SU-DHL-6 (cell line): ENCODE results near the gene STXBP5.

Source experiments
- H2AFZ ChIP-seq: fragments of 200-600 bp; sonication (generic); 2 replicates; pipeline ENCODE4 v1.6.1; 2014; ENCODE audit warnings: low read depth, mild to moderate bottlenecking, moderate library complexity, mixed read lengths, antibody characterized with exemption, low read length; ENCODE audit not compliant: severe bottlenecking
- H3F3A ChIP-seq: fragments of 200-600 bp; shearing (Covaris generic); 2 replicates; pipeline ENCODE4 v1.6.0; 2016; ENCODE audit warnings: antibody characterized with exemption, mild to moderate bottlenecking; ENCODE audit not compliant: insufficient read depth
- H3K27ac ChIP-seq: fragments of 200-600 bp; sonication (generic); 2 replicates; pipeline ENCODE4 v1.5.1; 2016; ENCODE audit warnings: low read depth, mild to moderate bottlenecking, low read length, moderate library complexity, mixed read lengths
- H3K27me3 ChIP-seq: fragments of 200-600 bp; sonication (generic), shearing (Covaris generic); 2 replicates; pipeline ENCODE4 v1.6.0; 2014; ENCODE audit warnings: mild to moderate bottlenecking, low read length
- H3K36me3 ChIP-seq: fragments of 200-600 bp; sonication (generic); 2 replicates; pipeline ENCODE4 v1.6.1; 2014; ENCODE audit warnings: mild to moderate bottlenecking, low read length, mixed read lengths
- H3K4me2 ChIP-seq: fragments of 300-600, 200-600 bp; shearing (Covaris generic), sonication (generic); 2 replicates; pipeline ENCODE4 v1.6.0; 2014; ENCODE audit warnings: low read length, low read depth, mild to moderate bottlenecking; ENCODE audit not compliant: poor library complexity, severe bottlenecking
- H3K4me3 ChIP-seq: fragments of 200-600 bp; sonication (generic); 2 replicates; pipeline ENCODE4 v1.5.1; 2014; ENCODE audit warnings: antibody characterized with exemption, low read length, mild to moderate bottlenecking, mixed read lengths; ENCODE audit not compliant: insufficient read depth, poor library complexity, severe bottlenecking
- H3K79me2 ChIP-seq: fragments of 200-600 bp; sonication (generic); 2 replicates; pipeline ENCODE4 v1.6.1; 2014; ENCODE audit warnings: mild to moderate bottlenecking, low read length, moderate library complexity; ENCODE audit not compliant: insufficient read depth
- H3K9ac ChIP-seq: fragments of 200-600 bp; sonication (generic); 2 replicates; pipeline ENCODE4 v1.7.0; 2014; ENCODE audit warnings: mild to moderate bottlenecking, low read length
- H3K9me2 ChIP-seq: fragments of 200-600 bp; sonication (generic); replicated peaks from 2 replicates; pipeline ENCODE4 v1.6.1; 2014; ENCODE audit warnings: low read length; ENCODE audit not compliant: insufficient read depth
- H3K9me3 ChIP-seq: fragments of 200-600 bp; sonication (generic); 2 replicates; pipeline ENCODE4 v1.6.1; 2014; ENCODE audit warnings: low read length, mixed read lengths; ENCODE audit not compliant: insufficient read depth
- H4K20me1 ChIP-seq: fragments of 200-600 bp; sonication (generic); 2 replicates; pipeline ENCODE4 v1.6.1; 2014; ENCODE audit warnings: low read depth, mild to moderate bottlenecking, antibody characterized with exemption, low read length, moderate library complexity, mixed read lengths
- EZH2phosphoT487 ChIP-seq: fragments of 200-600 bp; sonication (generic), shearing (Covaris generic); conservative IDR thresholded peaks from 2 replicates; pipeline ENCODE4 v1.6.1; 2018; ENCODE audit warnings: mild to moderate bottlenecking, antibody characterized with exemption, low read length, moderate library complexity, mixed read lengths
- TF ChIP-seq, protein P1 (sequence below): fragments of 200-600 bp; sonication (generic); IDR thresholded peaks from one replicate; pipeline ENCODE4 v1.5.1; 2017; ENCODE audit warnings: antibody characterized with exemption, mild to moderate bottlenecking, low read length, moderate library complexity; ENCODE audit not compliant: insufficient read depth, poor library complexity, severe bottlenecking

The STXBP5 gene

DNA sequence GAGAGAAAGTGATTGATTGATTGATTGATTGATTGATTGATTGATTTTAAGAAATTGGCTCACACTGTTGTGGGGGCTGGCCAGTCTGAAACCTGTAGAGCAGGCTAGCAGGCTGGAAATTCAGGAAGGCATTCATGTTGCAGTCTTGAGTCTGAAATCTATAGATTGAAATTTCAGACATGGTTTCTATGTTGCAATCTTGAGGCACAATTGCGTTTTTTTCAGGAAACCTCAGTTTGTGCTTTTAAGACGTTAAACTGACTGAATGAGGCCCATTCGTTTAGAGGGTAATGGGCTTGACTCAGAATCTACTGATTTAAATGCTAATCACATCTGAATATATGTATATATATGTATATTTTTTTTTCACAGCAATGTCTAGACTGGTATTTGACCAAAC lies 106.3 kb downstream of the STXBP5 start:
- H3K9ac ChIP-seq: no peak overlapping the region
- no peak overlapping the region for H3K27ac ChIP-seq
- no peak for TF ChIP-seq EZH2phosphoT487
- peaks cover 10% of the 10 kb centered on the region; the same call in 1 of the 2 replicates for H3K36me3 ChIP-seq
- H2AFZ ChIP-seq: no peak overlapping the region
- H3K4me2 ChIP-seq: no peak overlapping the region
- no peak overlapping the region for H3K4me3 ChIP-seq
- H4K20me1 ChIP-seq: no peaks in the 10 kb centered on the region
- H3K9me2 ChIP-seq: no peaks in the 10 kb centered on the region
- no peaks in the 10 kb centered on the region for H3K27me3 ChIP-seq
- H3K79me2 ChIP-seq: no peaks in the 10 kb centered on the region
- H3K9me3 ChIP-seq: no peaks in the 10 kb centered on the region
- peaks cover 3% of the 10 kb centered on the region; the same call in 1 of the 2 replicates for H3F3A ChIP-seq

DNA sequence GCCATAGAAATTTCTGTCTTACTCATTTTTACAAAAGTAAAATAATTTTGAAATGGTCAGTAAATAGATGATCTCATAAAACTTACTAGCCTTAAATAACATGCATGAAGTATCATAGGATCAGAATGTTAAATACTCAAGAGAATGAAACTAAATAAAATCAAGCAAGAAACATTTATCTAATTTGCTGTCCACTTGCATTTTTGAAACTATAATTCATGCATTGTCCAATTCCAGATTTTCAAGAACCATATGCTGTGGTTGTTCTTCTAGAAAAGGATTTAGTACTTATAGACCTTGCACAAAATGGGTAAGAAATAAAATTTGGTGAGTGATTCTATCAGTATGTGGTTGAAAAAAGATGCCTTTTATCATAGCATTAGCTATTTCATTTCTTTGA lies 107.0 kb downstream of the STXBP5 start:
- no peaks in the 10 kb centered on the region for H3K9me2 ChIP-seq
- peaks cover 15% of the 10 kb centered on the region; the same call in 1 of the 2 replicates for H3K36me3 ChIP-seq
- H3K27me3 ChIP-seq: no peaks in the 10 kb centered on the region
- no peak overlapping the region for H3K4me3 ChIP-seq
- no peak overlapping the region for H3K27ac ChIP-seq
- H3F3A ChIP-seq: peaks cover 3% of the 10 kb centered on the region; the same call in 1 of the 2 replicates
- TF ChIP-seq EZH2phosphoT487: no peak
- TF ChIP-seq, protein P1, sequence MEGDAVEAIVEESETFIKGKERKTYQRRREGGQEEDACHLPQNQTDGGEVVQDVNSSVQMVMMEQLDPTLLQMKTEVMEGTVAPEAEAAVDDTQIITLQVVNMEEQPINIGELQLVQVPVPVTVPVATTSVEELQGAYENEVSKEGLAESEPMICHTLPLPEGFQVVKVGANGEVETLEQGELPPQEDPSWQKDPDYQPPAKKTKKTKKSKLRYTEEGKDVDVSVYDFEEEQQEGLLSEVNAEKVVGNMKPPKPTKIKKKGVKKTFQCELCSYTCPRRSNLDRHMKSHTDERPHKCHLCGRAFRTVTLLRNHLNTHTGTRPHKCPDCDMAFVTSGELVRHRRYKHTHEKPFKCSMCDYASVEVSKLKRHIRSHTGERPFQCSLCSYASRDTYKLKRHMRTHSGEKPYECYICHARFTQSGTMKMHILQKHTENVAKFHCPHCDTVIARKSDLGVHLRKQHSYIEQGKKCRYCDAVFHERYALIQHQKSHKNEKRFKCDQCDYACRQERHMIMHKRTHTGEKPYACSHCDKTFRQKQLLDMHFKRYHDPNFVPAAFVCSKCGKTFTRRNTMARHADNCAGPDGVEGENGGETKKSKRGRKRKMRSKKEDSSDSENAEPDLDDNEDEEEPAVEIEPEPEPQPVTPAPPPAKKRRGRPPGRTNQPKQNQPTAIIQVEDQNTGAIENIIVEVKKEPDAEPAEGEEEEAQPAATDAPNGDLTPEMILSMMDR: no peak
- H3K4me2 ChIP-seq: no peak overlapping the region
- H3K9me3 ChIP-seq: no peaks in the 10 kb centered on the region
- H4K20me1 ChIP-seq: no peaks in the 10 kb centered on the region
- no peak overlapping the region for H2AFZ ChIP-seq
- no peaks in the 10 kb centered on the region for H3K79me2 ChIP-seq
- H3K9ac ChIP-seq: no peak overlapping the region

DNA sequence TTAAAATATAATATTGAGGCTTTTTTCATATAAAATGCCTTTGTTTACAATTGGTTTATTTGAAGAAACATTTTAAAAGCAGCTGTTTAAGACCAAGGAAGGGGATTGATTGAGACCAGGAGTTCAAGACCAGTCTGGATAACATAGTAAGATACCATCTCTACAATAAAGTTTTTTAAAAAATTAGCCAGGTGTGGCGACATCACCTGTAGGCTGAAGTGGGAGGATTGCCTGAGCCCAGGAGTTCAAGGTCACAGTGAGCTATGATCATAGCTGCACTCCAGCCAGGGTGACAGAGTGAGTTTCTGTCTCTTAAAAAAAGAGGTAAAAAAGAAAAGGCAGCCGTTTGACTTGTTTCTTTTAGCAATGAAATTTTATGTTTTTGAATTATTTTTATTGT lies 117.0 kb downstream of the STXBP5 start:
- Histone ChIP-seq H3K9me2 (no peaks in the 10 kb centered on the region), H3K9me3 (no peaks in the 10 kb centered on the region), H3K27ac (no peak overlapping the region; the same call in 1 of the 2 replicates), H3K4me2 (peak overlapping the region; percentile 80), H3K36me3 (peaks cover 10% of the 10 kb centered on the region; the same call in 1 of the 2 replicates), H3K9ac (no peak overlapping the region), H3F3A (no peaks in the 10 kb centered on the region), H3K27me3 (no peaks in the 10 kb centered on the region), H3K4me3 (peak overlapping the region; percentile 45), H2AFZ (no peak overlapping the region), H4K20me1 (no peaks in the 10 kb centered on the region), H3K79me2 (no peaks in the 10 kb centered on the region)
- TF ChIP-seq, protein P1: no peak

DNA sequence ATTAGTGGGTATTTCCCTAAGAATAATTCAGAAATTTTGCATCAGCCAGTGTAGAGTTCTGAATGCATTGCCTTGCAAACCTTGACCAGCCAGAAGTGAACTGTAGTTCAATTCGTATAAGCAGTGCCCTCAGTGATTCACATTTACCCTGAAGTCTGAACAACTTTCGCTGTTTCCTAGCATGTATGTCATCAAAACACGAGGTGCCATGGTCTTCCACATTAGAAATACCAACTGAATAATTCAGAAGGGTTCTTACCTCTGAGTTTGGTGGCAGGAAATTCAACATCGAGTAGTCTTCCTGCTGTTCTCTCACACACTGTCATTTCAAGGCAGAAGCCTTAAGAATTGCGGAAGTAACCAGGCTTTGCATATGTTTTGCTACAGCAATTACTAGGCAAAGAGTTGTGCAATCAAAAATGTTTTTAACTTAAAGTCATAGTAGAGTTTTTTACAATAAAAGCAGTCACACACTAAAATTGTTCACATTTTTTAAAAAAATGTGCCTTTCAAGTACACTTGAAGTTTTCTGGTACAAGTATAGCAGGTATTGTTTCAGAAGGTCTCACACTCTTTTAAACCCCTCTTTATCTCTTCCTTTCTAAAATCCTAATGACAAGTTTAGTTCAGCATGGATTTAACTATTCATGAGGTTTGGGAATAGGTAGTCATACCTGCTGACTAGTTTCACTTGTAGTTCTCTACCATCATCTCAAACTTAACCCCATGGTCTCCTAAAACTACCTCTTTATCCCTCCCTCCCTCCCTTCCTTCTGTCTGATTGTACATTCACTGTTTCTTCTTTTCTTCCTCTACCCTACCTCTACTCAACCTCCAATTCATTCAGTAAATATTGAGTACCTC lies 118.3 kb downstream of the STXBP5 start:
- Histone ChIP-seq H3K27me3 (no peaks in the 10 kb centered on the region), H2AFZ (peak overlapping the region; percentile 52), H3K79me2 (no peaks in the 10 kb centered on the region), H3K9me2 (no peaks in the 10 kb centered on the region), H3K36me3 (peaks cover 5% of the 10 kb centered on the region; the same call in 1 of the 2 replicates), H3K9ac (peak overlapping the region; percentile 45), H3K4me2 (peak overlapping the region; percentile 80), H3K9me3 (no peaks in the 10 kb centered on the region), H3K4me3 (peak overlapping the region; percentile 45), H3F3A (no peaks in the 10 kb centered on the region), H4K20me1 (no peaks in the 10 kb centered on the region), H3K27ac (peak overlapping the region; percentile 61)
- TF ChIP-seq, protein P1: no peak
- TF ChIP-seq EZH2phosphoT487: no peak
